ENCODE results near the gene GAB1. TPM values are rescaled to one million over a fixed set of nuclear protein-coding genes. Genes with fewer than 3 reads are reported as not detected.

GAB1 gene
- total and polyA plus RNA-seq, 2 donors (not counting 1 experiment from before 2014, with no cell fraction given), result 4.7 to 10.8 TPM

DNA sequence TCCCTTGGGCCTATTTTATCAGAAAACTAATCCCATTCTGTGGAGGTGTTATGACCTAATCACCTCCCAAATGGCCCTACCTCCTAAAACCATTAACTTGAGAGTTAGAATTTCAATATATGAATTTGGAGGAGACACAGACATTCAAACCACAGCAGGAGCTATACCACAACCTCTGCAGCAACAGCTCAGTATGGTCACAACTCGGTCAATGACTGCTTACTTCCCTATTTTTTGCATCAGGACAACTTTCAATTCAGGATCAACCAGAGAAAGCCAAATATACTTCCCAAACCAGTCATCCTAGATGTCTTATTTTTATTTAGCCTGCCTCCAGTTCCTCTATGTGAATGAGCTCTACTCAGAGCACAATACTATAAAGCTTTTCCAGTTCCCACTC is 165.6 kb downstream of the GAB1 start:
- TF ChIP-seq EZH2 (IDR thresholded peaks at IDR 0.05; ENCODE audit: borderline replicate concordance, insufficient read depth, low read depth, low read length, poor library complexity, severe bottlenecking), result no peak
- TF ChIP-seq, protein P1, sequence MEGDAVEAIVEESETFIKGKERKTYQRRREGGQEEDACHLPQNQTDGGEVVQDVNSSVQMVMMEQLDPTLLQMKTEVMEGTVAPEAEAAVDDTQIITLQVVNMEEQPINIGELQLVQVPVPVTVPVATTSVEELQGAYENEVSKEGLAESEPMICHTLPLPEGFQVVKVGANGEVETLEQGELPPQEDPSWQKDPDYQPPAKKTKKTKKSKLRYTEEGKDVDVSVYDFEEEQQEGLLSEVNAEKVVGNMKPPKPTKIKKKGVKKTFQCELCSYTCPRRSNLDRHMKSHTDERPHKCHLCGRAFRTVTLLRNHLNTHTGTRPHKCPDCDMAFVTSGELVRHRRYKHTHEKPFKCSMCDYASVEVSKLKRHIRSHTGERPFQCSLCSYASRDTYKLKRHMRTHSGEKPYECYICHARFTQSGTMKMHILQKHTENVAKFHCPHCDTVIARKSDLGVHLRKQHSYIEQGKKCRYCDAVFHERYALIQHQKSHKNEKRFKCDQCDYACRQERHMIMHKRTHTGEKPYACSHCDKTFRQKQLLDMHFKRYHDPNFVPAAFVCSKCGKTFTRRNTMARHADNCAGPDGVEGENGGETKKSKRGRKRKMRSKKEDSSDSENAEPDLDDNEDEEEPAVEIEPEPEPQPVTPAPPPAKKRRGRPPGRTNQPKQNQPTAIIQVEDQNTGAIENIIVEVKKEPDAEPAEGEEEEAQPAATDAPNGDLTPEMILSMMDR (IDR thresholded peaks at IDR 0.05), result no peak
- H3K4me1 Mint-ChIP-seq, result no peaks in the 10 kb centered on the region
- H3K27ac ChIP-seq (ENCODE audit: low read length in 2 of 2), result no peak overlapping the region
- no peaks in the 10 kb centered on the region for H3K79me2 ChIP-seq (ENCODE audit: control insufficient read depth, insufficient read depth, low read length)
- H3K27me3 Mint-ChIP-seq, result no peaks in the 10 kb centered on the region
- intact Hi-C loops (cut with micrococcal nuclease), result no loop called here
- H3K27ac Mint-ChIP-seq, result no peak overlapping the region
- no peaks in the 10 kb centered on the region for H3K4me1 ChIP-seq (ENCODE audit: control insufficient read depth in 2 of 2, insufficient read depth in 2 of 2, low read length in 2 of 2)
- no peak for ATAC-seq (ENCODE audit: low read depth)
- H3K9me3 ChIP-seq (ENCODE audit: control extremely low read depth in 1 of 3, control insufficient read depth in 2 of 3, insufficient read depth in 1 of 3, low read length in 2 of 3), result no peaks in the 10 kb centered on the region
- no peaks in the 10 kb centered on the region for H3K9me3 Mint-ChIP-seq (ENCODE audit: insufficient read depth)
- no peak overlapping the region for H3K9ac ChIP-seq (ENCODE audit: low read length)
- POLR2A ChIA-PET, result no interaction called here
- H3K4me3 ChIP-seq (ENCODE audit: control extremely low read depth in 1 of 5, extremely low read depth in 1 of 5, insufficient read depth in 1 of 5, low read depth in 2 of 5, low read length in 4 of 5), result no peak overlapping the region
- no peak overlapping the region for H3K4me3 Mint-ChIP-seq
- WGBS (ENCODE audit: insufficient coverage), result 27% methylated on average over 1 of the region's 1 CpG
- DNase-seq, result no peak
- H4K20me1 ChIP-seq (ENCODE audit: control insufficient read depth, insufficient read depth, low read length, poor library complexity, severe bottlenecking), result no peaks in the 10 kb centered on the region
- H3K27me3 ChIP-seq (replicated peaks in 1 of 4; ENCODE audit: control extremely low read depth in 1 of 4, control insufficient read depth in 3 of 4, insufficient read depth in 4 of 4, low read length in 3 of 4), result no peaks in the 10 kb centered on the region
- H3K36me3 ChIP-seq (replicated peaks in 1 of 2; ENCODE audit: control extremely low read depth in 1 of 2, control insufficient read depth in 1 of 2, extremely low read depth in 1 of 2, insufficient read depth in 2 of 2, low read length in 1 of 2), result no peaks in the 10 kb centered on the region
- H2AFZ ChIP-seq (ENCODE audit: insufficient read depth, low read depth, low read length, poor library complexity, severe bottlenecking), result peak overlapping the region; percentile 39
- no peak overlapping the region for H3K4me2 ChIP-seq (replicated peaks; ENCODE audit: low read depth, low read length, poor library complexity, severe bottlenecking)
- CTCF ChIA-PET, result interaction anchor here (1.0 kb wide), 1 partner anchor 8 kb away, joined by 3 read pairs; no protein-coding TSS in a partner anchor

DNA sequence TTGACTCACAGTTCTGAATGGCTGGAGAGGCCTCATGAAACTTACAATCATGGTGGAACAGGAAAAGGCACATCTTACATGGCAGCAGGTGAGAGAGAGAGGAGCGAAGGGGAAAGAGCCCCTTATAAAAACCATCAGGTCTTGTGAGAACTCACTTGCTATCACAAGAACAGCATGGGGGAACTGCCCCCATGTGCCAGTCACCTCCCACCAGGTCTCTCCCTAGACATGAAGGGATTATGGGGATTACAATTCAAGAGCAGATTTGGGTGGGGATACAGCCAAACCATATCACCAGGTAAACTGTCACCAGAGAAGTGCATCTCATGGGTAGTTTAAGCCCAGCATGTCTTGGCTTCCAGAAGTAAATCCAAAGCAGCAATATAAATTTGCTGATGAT is 169.4 kb downstream of the GAB1 start:
- no peaks in the 10 kb centered on the region for H3K4me1 ChIP-seq (ENCODE audit: control insufficient read depth in 2 of 2, insufficient read depth in 2 of 2, low read length in 2 of 2)
- H3K36me3 ChIP-seq (replicated peaks in 1 of 2; ENCODE audit: control extremely low read depth in 1 of 2, control insufficient read depth in 1 of 2, extremely low read depth in 1 of 2, insufficient read depth in 2 of 2, low read length in 1 of 2), result no peaks in the 10 kb centered on the region
- H3K27me3 ChIP-seq (replicated peaks in 1 of 4; ENCODE audit: control extremely low read depth in 1 of 4, control insufficient read depth in 3 of 4, insufficient read depth in 4 of 4, low read length in 3 of 4), result no peaks in the 10 kb centered on the region
- peak overlapping the region; percentile 8 for H2AFZ ChIP-seq (ENCODE audit: insufficient read depth, low read depth, low read length, poor library complexity, severe bottlenecking)
- DNase-seq (no peak), ATAC-seq (ENCODE audit: low read depth) (no peak)
- H3K27ac ChIP-seq (ENCODE audit: low read length in 2 of 2), result no peak overlapping the region
- no peaks in the 10 kb centered on the region for H3K9me3 ChIP-seq (ENCODE audit: control extremely low read depth in 1 of 3, control insufficient read depth in 2 of 3, insufficient read depth in 1 of 3, low read length in 2 of 3)
- H3K79me2 ChIP-seq (ENCODE audit: control insufficient read depth, insufficient read depth, low read length), result no peaks in the 10 kb centered on the region
- ChIA-PET POLR2A (no interaction called here), CTCF (no interaction called here)
- H4K20me1 ChIP-seq (ENCODE audit: control insufficient read depth, insufficient read depth, low read length, poor library complexity, severe bottlenecking), result no peaks in the 10 kb centered on the region
- intact Hi-C loops (cut with micrococcal nuclease), result no loop called here
- Mint-ChIP-seq H3K27me3 (peaks cover 5% of the 10 kb centered on the region), H3K4me3 (no peak overlapping the region), H3K27ac (no peak overlapping the region), H3K9me3 (ENCODE audit: insufficient read depth) (no peaks in the 10 kb centered on the region), H3K4me1 (no peaks in the 10 kb centered on the region)
- no peak overlapping the region for H3K4me2 ChIP-seq (replicated peaks; ENCODE audit: low read depth, low read length, poor library complexity, severe bottlenecking)
- no CpG with 5 or more reads among the region's 1 CpG for WGBS (ENCODE audit: insufficient coverage)
- no peak overlapping the region for H3K9ac ChIP-seq (ENCODE audit: low read length)
- no peak overlapping the region for H3K4me3 ChIP-seq (ENCODE audit: control extremely low read depth in 1 of 5, extremely low read depth in 1 of 5, insufficient read depth in 1 of 5, low read depth in 2 of 5, low read length in 4 of 5)
- no peak for TF ChIP-seq EZH2 (IDR thresholded peaks at IDR 0.05; ENCODE audit: borderline replicate concordance, insufficient read depth, low read depth, low read length, poor library complexity, severe bottlenecking)
- TF ChIP-seq, protein P1 (IDR thresholded peaks at IDR 0.05), result no peak
